Neural crest cell (in vitro differentiated cells): ENCODE data around the gene TMEM31. TPM values are rescaled to one million over a fixed set of nuclear protein-coding genes. Genes with fewer than 3 reads are reported as not detected.
A peak's percentile ranks its signal among the peaks of the same experiment; 100 is the strongest.

Source experiments
- DNase-seq: peaks from one replicate; pipeline ENCODE4 v3.0.0; 2021; ENCODE audit warnings: low read depth, mixed read lengths, low spot score
- H3K27ac Mint-ChIP-seq: one replicate; pipeline ENCODE4 v1.8.0; 2021; ENCODE audit warnings: mild to moderate bottlenecking, mixed read lengths; ENCODE audit not compliant: unreplicated experiment
- H3K27me3 Mint-ChIP-seq: 2 replicates; pipeline ENCODE4 v1.8.0; 2021; ENCODE audit warnings: low read depth, mild to moderate bottlenecking, mixed read lengths
- H3K36me3 Mint-ChIP-seq: 2 replicates; pipeline ENCODE4 v1.8.0; 2021; ENCODE audit warnings: low read depth, mild to moderate bottlenecking, mixed read lengths
- H3K4me1 Mint-ChIP-seq: 2 replicates; pipeline ENCODE4 v1.8.0; 2021; ENCODE audit warnings: mixed read lengths
- H3K4me3 Mint-ChIP-seq: one replicate; pipeline ENCODE4 v1.8.0; 2021; ENCODE audit warnings: mild to moderate bottlenecking, mixed read lengths
- H3K9me3 Mint-ChIP-seq: 2 replicates; pipeline ENCODE4 v1.8.0; 2021; ENCODE audit warnings: mixed read lengths
- CTCF ChIP-seq: fragments of 200-600 bp; sonication (generic); conservative IDR thresholded peaks from 2 replicates; pipeline ENCODE4 v1.5.0; 2021; ENCODE audit warnings: antibody characterized with exemption, mild to moderate bottlenecking
- total RNA-seq: library from RNA; stranded (reverse); gene quantifications from 2 replicates; pipeline ENCODE4 v1.2.1, GENCODE V29; 2021

The TMEM31 gene
- total RNA-seq, 1 donor from 2014 or later: 2.0 TPM

GRCh38 chrX:103699243-103699642 lies 11.5 kb upstream of the TMEM31 start:
- H3K27ac Mint-ChIP-seq: no peak overlapping the region
- no peak for TF ChIP-seq CTCF
- no peaks in the 10 kb centered on the region for H3K36me3 Mint-ChIP-seq
- no peak overlapping the region for H3K4me3 Mint-ChIP-seq
- H3K4me1 Mint-ChIP-seq: peaks cover 15% of the 10 kb centered on the region
- no peak for DNase-seq
- H3K9me3 Mint-ChIP-seq: peaks cover 8% of the 10 kb centered on the region
- no peaks in the 10 kb centered on the region for H3K27me3 Mint-ChIP-seq

- Mint-ChIP-seq H3K27ac (no peak overlapping the region), H3K9me3 (peaks cover 4% of the 10 kb centered on the region), H3K27me3 (no peaks in the 10 kb centered on the region), H3K4me1 (peaks cover 5% of the 10 kb centered on the region), H3K4me3 (no peak overlapping the region), H3K36me3 (no peaks in the 10 kb centered on the region)
- no peak for TF ChIP-seq CTCF
- no peak for DNase-seq
These were observed 5.8 kb upstream of the TMEM31 start for GRCh38 chrX:103704863-103705262.

- Mint-ChIP-seq H3K4me1 (peaks cover 2% of the 10 kb centered on the region), H3K9me3 (no peaks in the 10 kb centered on the region), H3K27me3 (no peaks in the 10 kb centered on the region), H3K27ac (no peak overlapping the region), H3K4me3 (no peak overlapping the region), H3K36me3 (no peaks in the 10 kb centered on the region)
- no peak for TF ChIP-seq CTCF
- no peak for DNase-seq
These were observed 6.3 kb downstream of the TMEM31 start for GRCh38 chrX:103716962-103717361.

DNA sequence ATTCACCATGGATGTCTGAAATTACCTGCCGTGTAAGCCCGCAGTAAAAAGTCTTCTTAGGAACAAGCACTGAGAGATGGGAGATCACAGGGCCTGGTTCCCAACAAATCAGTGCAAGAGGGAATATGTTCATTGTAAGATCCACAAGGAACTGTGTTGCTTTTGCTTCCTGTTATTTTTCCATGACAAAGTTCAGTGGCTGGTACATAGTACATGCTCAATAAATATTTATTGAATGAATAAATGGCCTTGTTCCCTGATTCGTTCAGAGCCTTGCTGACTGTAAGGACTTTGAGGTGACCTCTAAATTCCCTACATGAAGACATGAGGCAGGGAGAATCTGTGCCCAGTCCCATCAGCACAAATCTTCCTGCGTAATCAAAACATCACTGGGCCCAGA lies 7.4 kb downstream of the TMEM31 start:
- H3K9me3 Mint-ChIP-seq: no peaks in the 10 kb centered on the region
- H3K4me1 Mint-ChIP-seq: no peaks in the 10 kb centered on the region
- no peak for DNase-seq
- H3K27me3 Mint-ChIP-seq: no peaks in the 10 kb centered on the region
- no peaks in the 10 kb centered on the region for H3K36me3 Mint-ChIP-seq
- H3K4me3 Mint-ChIP-seq: no peak overlapping the region
- H3K27ac Mint-ChIP-seq: peak overlapping the region; percentile 46
- no peak for TF ChIP-seq CTCF

DNA sequence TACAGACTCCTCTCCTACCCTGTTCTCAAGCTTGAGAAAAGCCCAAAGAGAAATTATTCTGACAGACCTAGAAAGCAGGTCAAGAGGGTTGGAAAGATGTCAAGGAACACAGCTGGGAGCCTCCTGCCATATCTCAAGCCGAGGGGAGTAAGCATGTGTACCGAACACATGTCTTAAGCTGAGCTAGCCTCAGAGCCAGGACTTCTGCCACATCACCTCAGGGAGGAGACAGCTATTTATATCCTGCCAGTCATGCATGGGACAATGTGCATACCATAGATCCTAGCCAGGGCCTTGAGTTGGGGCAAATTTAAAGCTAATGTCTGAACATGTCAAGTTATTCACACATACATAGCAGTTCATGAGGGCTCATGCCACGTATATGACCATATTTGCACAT lies 11.8 kb downstream of the TMEM31 start:
- no peak overlapping the region for H3K27ac Mint-ChIP-seq
- no peaks in the 10 kb centered on the region for H3K27me3 Mint-ChIP-seq
- no peaks in the 10 kb centered on the region for H3K4me1 Mint-ChIP-seq
- no peak for DNase-seq
- H3K4me3 Mint-ChIP-seq: no peak overlapping the region
- no peaks in the 10 kb centered on the region for H3K36me3 Mint-ChIP-seq
- no peaks in the 10 kb centered on the region for H3K9me3 Mint-ChIP-seq
- TF ChIP-seq CTCF: no peak

- Mint-ChIP-seq H3K27me3 (peaks cover 3% of the 10 kb centered on the region), H3K4me1 (peaks cover 23% of the 10 kb centered on the region), H3K36me3 (no peaks in the 10 kb centered on the region), H3K27ac (peak overlapping the region; percentile 35), H3K4me3 (no peak overlapping the region), H3K9me3 (no peaks in the 10 kb centered on the region)
- no peak for DNase-seq
- no peak for TF ChIP-seq CTCF
These were observed 15.8 kb downstream of the TMEM31 start for GRCh38 chrX:103726477-103726876.
